Endothelial cell of umbilical vein (primary cell): ENCODE measurements around the gene SYT17. TPM values are rescaled to one million over a fixed set of nuclear protein-coding genes. Genes with fewer than 3 reads are reported as not detected.

Experiments used
- BruUV-seq: library from RNA; stranded (reverse); fragments of 400-500 nt; replicated peaks from 2 replicates; lab custom pipeline; 2021; lab: Mats Ljungman, UMichigan
- CTCF ChIA-PET: fragments of 300-600, 350-600 bp; sonication (Branson Sonifier 250); formaldehyde crosslinking; loops from one replicate; lab custom pipeline; 2021; ENCODE audit warnings: antibody characterized with exemption, inconsistent platforms; lab: Charles Lee
- POLR2A ChIA-PET: fragments of 300-600, 350-600 bp; sonication (Branson Sonifier 250); formaldehyde crosslinking; loops from one replicate; lab custom pipeline; 2021; ENCODE audit warnings: antibody characterized with exemption, inconsistent platforms; lab: Charles Lee
- DNase-seq: peaks from one replicate; pipeline ENCODE4 v3.0.0-alpha.2; 2011; ENCODE audit warnings: low read depth, low spot score
- FAIRE-seq: peaks from 2 replicates; lab custom pipeline; 2011; peaks lifted over from hg19 to GRCh38; lab: Jason Lieb, UNC
- H2AFZ ChIP-seq: 2 replicates; pipeline ENCODE4 v1.6.0; 2012; ENCODE audit warnings: low read depth, low read length, control low read depth, inconsistent platforms
- H3K27ac ChIP-seq: 2 replicates; pipeline ENCODE4 v1.5.1; 2011; ENCODE audit warnings: low read depth, mild to moderate bottlenecking, control low read depth, low read length, moderate library complexity; ENCODE audit not compliant: insufficient read depth
- H3K27me3 ChIP-seq, 2 experiments: 2 replicates each; pipeline versions ENCODE4 v1.6.0 to v1.6.1; 2011; ENCODE audit warnings: low read length in 2 of 2, mixed read lengths in 1 of 2; ENCODE audit not compliant: control insufficient read depth in 2 of 2, insufficient read depth in 2 of 2
- H3K36me3 ChIP-seq, 2 experiments: 2 replicates in 1 of 2; 3 replicates in 1 of 2; pipeline ENCODE4 v1.5.1; 2011; ENCODE audit warnings: low read length in 2 of 2, mild to moderate bottlenecking in 1 of 2, moderate library complexity in 1 of 2; ENCODE audit not compliant: control insufficient read depth in 2 of 2, insufficient read depth in 2 of 2; ENCODE audit errors: extremely low read depth in 1 of 2
- H3K4me1 ChIP-seq: 3 replicates; pipeline ENCODE4 v1.5.1; 2011; ENCODE audit warnings: mild to moderate bottlenecking, low read length; ENCODE audit not compliant: control insufficient read depth, insufficient read depth; ENCODE audit errors: extremely low read depth
- H3K4me2 ChIP-seq: 2 replicates; pipeline ENCODE4 v1.6.1; 2011; ENCODE audit warnings: low read length, control low read depth, mixed read lengths; ENCODE audit not compliant: insufficient read depth
- H3K4me3 ChIP-seq, 3 experiments: fragments of 200-600 bp in 1 of 3; sonication (generic), shearing (Covaris generic) in 1 of 3; replicated peaks in 1 of 3; 2 replicates each; pipeline ENCODE4 v1.5.1; 2011 to 2016; ENCODE audit warnings: control low read depth in 3 of 3, low read length in 3 of 3, mild to moderate bottlenecking in 2 of 3, inconsistent platforms in 1 of 3, low read depth in 1 of 3, moderate library complexity in 1 of 3; ENCODE audit not compliant: insufficient read depth in 1 of 3
- H3K79me2 ChIP-seq: 2 replicates; pipeline ENCODE4 v1.6.0; 2012; ENCODE audit warnings: low read length, inconsistent platforms; ENCODE audit not compliant: control insufficient read depth, insufficient read depth
- H3K9ac ChIP-seq: replicated peaks from 2 replicates; pipeline ENCODE3; 2011; ENCODE audit warnings: low read length, control low read depth; ENCODE audit not compliant: insufficient read depth; ENCODE audit errors: extremely low read depth
- H3K9me1 ChIP-seq: replicated peaks from 3 replicates; pipeline ENCODE4 v1.6.0; 2011; ENCODE audit warnings: mild to moderate bottlenecking, low read length; ENCODE audit not compliant: control insufficient read depth, insufficient read depth; ENCODE audit errors: extremely low read depth
- H3K9me3 ChIP-seq: replicated peaks from 2 replicates; pipeline ENCODE4 v1.5.1; 2012; ENCODE audit warnings: low read length, inconsistent platforms; ENCODE audit not compliant: control insufficient read depth, insufficient read depth
- H4K20me1 ChIP-seq: replicated peaks from 2 replicates; pipeline ENCODE3; 2011; ENCODE audit warnings: mild to moderate bottlenecking, low read length; ENCODE audit not compliant: control insufficient read depth, insufficient read depth; ENCODE audit errors: extremely low read depth
- CTCF ChIP-seq, 2 donors: IDR thresholded peaks; 1 replicate in 1 of 2; 2 replicates in 1 of 2; pipeline ENCODE4 v1.5.1; 2011; ENCODE audit warnings: low read length in 2 of 2, mild to moderate bottlenecking in 2 of 2, moderate library complexity in 2 of 2, control low read depth in 1 of 2, inconsistent platforms in 1 of 2, low read depth in 1 of 2; ENCODE audit not compliant: insufficient read depth in 1 of 2; ENCODE audit errors: extremely low read depth in 1 of 2
- EZH2 ChIP-seq: IDR thresholded peaks from 2 replicates; pipeline ENCODE4 v1.6.1; 2012; ENCODE audit warnings: borderline replicate concordance, low read depth, mild to moderate bottlenecking, moderate library complexity, low read length, inconsistent platforms; ENCODE audit not compliant: severe bottlenecking
- FOS ChIP-seq: IDR thresholded peaks from 2 replicates; pipeline ENCODE4 v1.6.1; 2011; ENCODE audit warnings: mild to moderate bottlenecking, low read length, moderate library complexity, borderline replicate concordance; ENCODE audit not compliant: insufficient read depth
- GATA2 ChIP-seq: IDR thresholded peaks from 2 replicates; pipeline ENCODE4 v1.7.0; 2011; ENCODE audit warnings: low read depth, mild to moderate bottlenecking, moderate library complexity, mixed read lengths, low read length; ENCODE audit not compliant: insufficient read length, insufficient read depth
- JUN ChIP-seq: IDR thresholded peaks from 2 replicates; pipeline ENCODE4 v1.6.1; 2011; ENCODE audit warnings: borderline replicate concordance, low read depth; ENCODE audit not compliant: insufficient read length, insufficient read depth
- MAX ChIP-seq: IDR thresholded peaks from 2 replicates; pipeline ENCODE4 v1.6.1; 2011; ENCODE audit not compliant: insufficient read depth, insufficient read length
- MYC ChIP-seq: IDR thresholded peaks from one replicate; pipeline ENCODE4 v1.6.1; 2011; ENCODE audit warnings: mild to moderate bottlenecking, low read depth, low read length
- POLR2A ChIP-seq: IDR thresholded peaks from 2 replicates; pipeline ENCODE4 v1.6.1; 2012; ENCODE audit warnings: low read depth, mild to moderate bottlenecking, control low read depth, low read length
- POLR2AphosphoS5 ChIP-seq: IDR thresholded peaks from 2 replicates; pipeline ENCODE4 v1.6.1; 2012; ENCODE audit warnings: low read depth, mild to moderate bottlenecking, control low read depth, low read length, moderate library complexity; ENCODE audit not compliant: insufficient read depth
- dilution Hi-C: fragments of 300-500 bp; cut with MboI; formaldehyde crosslinking; loops from one replicate; pipeline ENCODE4 v1.15.0; 2019; ENCODE audit warnings: low sequenced_read_pairs; ENCODE audit not compliant: extremely low pct_ligation_motif_present
- intact Hi-C: fragments of 100-400 bp; cut with micrococcal nuclease; formaldehyde crosslinking; loops from one replicate; pipeline ENCODE4 v1.10.0; 2022
- polyA plus RNA-seq, 4 experiments: library from polyadenylated mRNA; depleted of rRNA in 3 of 4; stranded (reverse) in 3 of 4; unstranded in 1 of 4; fragments of >200 nt; gene quantifications; 2 replicates each; pipeline versions ENCODE4 v1.2.1 to v1.2.3, GENCODE V29; 2011 to 2012; ENCODE audit warnings: missing spikeins in 1 of 4
- total RNA-seq: library from RNA; stranded (reverse); gene quantifications from 2 replicates; pipeline ENCODE4 v1.2.3, GENCODE V29; 2021

Gene SYT17
- total and polyA plus RNA-seq, 2 donors (not counting 3 experiments of a cell fraction or from before 2014, with no cell fraction given): 1.9 to 4.2 TPM

GRCh38 chr16:19266774-19267173 lies 98.7 kb downstream of the SYT17 start:
- H3K36me3 ChIP-seq: no peaks in the 10 kb centered on the region
- H2AFZ ChIP-seq: no peak overlapping the region
- FAIRE-seq: no peak
- no peak for DNase-seq
- intact Hi-C loops: no loop called here
- BruUV-seq: no TSS peak
- no peak for TF ChIP-seq GATA2
- no peak for TF ChIP-seq CTCF (IDR thresholded peaks at IDR 0.05; ENCODE audit: extremely low read depth in 1 of 2, insufficient read depth in 1 of 2, low read depth in 1 of 2, low read length in 2 of 2)
- no peak for TF ChIP-seq POLR2AphosphoS5
- TF ChIP-seq FOS: no peak
- TF ChIP-seq POLR2A: no peak
- no peak for TF ChIP-seq JUN
- TF ChIP-seq MAX: no peak
- no peak for TF ChIP-seq MYC
- TF ChIP-seq EZH2: no peak
- H3K4me1 ChIP-seq: no peaks in the 10 kb centered on the region
- no peak overlapping the region for H3K4me2 ChIP-seq
- H4K20me1 ChIP-seq: no peaks in the 10 kb centered on the region
- dilution Hi-C loops: no loop called here
- CTCF ChIA-PET: no interaction called here
- H3K4me3 ChIP-seq: no peak overlapping the region
- no peaks in the 10 kb centered on the region for H3K9me3 ChIP-seq
- POLR2A ChIA-PET: no interaction called here
- H3K9me1 ChIP-seq: no peaks in the 10 kb centered on the region
- no peak overlapping the region for H3K9ac ChIP-seq
- H3K27me3 ChIP-seq: no peaks in the 10 kb centered on the region
- H3K27ac ChIP-seq: no peak overlapping the region
- no peaks in the 10 kb centered on the region for H3K79me2 ChIP-seq
